Pulmonary artery endothelial cell (primary cell): Measurements from ENCODE around the gene EMX1. TPM values are rescaled to one million over a fixed set of nuclear protein-coding genes. Genes with fewer than 3 reads are reported as not detected.

Experiments used
- DNase-seq: peaks from one replicate; pipeline ENCODE4 v3.0.0-alpha.2; 2011; ENCODE audit warnings: low read depth, low spot score
- total RNA-seq: library from RNA; depleted of rRNA; stranded (reverse); fragments of >200 nt; gene quantifications from 2 replicates; pipeline ENCODE4 v1.2.3, GENCODE V29; 2014

The EMX1 gene
- not detected in 2 replicates for total RNA-seq

- DNase-seq, result no peak
These were observed at the start of gene EMX1 for GRCh38 chr2:72917138-72917876. Gene EMX1 (plus strand): TSS chr2:72917519. CDS start chr2:72917853, 334 bp downstream.

- no peak for DNase-seq
These were observed 46.3 kb upstream of the EMX1 start for GRCh38 chr2:72871060-72871459.

GRCh38 chr2:72871880-72872279, 45.4 kb upstream of the EMX1 start:
- DNase-seq, result no peak

GRCh38 chr2:72883356-72883962, 33.9 kb upstream of the EMX1 start:
- no peak for DNase-seq

GRCh38 chr2:72886505-72887031, 30.8 kb upstream of the EMX1 start:
- no peak for DNase-seq

GRCh38 chr2:72887032-72887739, 30.1 kb upstream of the EMX1 start, which contains the start of gene SPR:
Gene SPR (plus strand): TSS chr2:72887408. CDS start chr2:72887433, 25 bp downstream.
- no peak for DNase-seq

GRCh38 chr2:72887740-72888437, 29.4 kb upstream of the EMX1 start:
- peak; percentile 60 for DNase-seq

GRCh38 chr2:72888438-72889202, 28.7 kb upstream of the EMX1 start:
- DNase-seq, result no peak

- no peak for DNase-seq
These were observed 27.3 kb upstream of the EMX1 start for GRCh38 chr2:72889991-72890390.

GRCh38 chr2:72891091-72891818, 26.1 kb upstream of the EMX1 start:
- DNase-seq, result no peak

GRCh38 chr2:72892506-72893173, 24.7 kb upstream of the EMX1 start:
- DNase-seq, result no peak

GRCh38 chr2:72893594-72894319, 23.6 kb upstream of the EMX1 start:
- no peak for DNase-seq

GRCh38 chr2:72894514-72894913, 22.8 kb upstream of the EMX1 start:
- DNase-seq, result no peak

- no peak for DNase-seq
These were observed 22.2 kb upstream of the EMX1 start for GRCh38 chr2:72895154-72895553.

- no peak for DNase-seq
These were observed 21.5 kb upstream of the EMX1 start for GRCh38 chr2:72895759-72896281.

- no peak for DNase-seq
These were observed 20.9 kb upstream of the EMX1 start for GRCh38 chr2:72896446-72896845.

- no peak for DNase-seq
These were observed 19.3 kb upstream of the EMX1 start for GRCh38 chr2:72897785-72898584.

- DNase-seq, result no peak
These were observed 18.8 kb upstream of the EMX1 start for GRCh38 chr2:72898585-72898906.
